Measurements from ENCODE around the gene FBXW7. TPM values are rescaled to one million over a fixed set of nuclear protein-coding genes. Genes with fewer than 3 reads are reported as not detected.

Gene FBXW7
- total RNA-seq, 4 donors from 2014 or later, result 20.9 to 47.3 (median 39.5) TPM

DNA sequence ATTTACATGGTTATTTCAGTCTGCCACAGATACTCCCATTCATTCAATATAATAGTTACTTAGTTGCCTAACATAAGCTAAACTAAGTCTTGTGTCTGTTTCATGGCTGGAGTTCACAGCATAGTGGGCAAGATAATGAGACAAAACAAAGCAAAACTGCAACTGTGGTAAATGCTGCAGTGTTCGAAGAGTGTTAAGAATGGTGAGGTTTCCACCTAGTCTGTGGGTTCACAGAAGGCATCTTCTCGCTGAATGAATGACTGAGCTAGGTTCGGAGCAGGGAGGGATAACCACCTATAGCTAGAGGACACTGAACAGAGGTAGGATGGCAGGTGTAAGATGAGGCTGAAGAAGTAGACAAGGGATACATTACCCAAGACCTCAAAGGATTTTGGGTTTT lies 171.0 kb downstream of the FBXW7 start:
- TF ChIP-seq, protein P1, sequence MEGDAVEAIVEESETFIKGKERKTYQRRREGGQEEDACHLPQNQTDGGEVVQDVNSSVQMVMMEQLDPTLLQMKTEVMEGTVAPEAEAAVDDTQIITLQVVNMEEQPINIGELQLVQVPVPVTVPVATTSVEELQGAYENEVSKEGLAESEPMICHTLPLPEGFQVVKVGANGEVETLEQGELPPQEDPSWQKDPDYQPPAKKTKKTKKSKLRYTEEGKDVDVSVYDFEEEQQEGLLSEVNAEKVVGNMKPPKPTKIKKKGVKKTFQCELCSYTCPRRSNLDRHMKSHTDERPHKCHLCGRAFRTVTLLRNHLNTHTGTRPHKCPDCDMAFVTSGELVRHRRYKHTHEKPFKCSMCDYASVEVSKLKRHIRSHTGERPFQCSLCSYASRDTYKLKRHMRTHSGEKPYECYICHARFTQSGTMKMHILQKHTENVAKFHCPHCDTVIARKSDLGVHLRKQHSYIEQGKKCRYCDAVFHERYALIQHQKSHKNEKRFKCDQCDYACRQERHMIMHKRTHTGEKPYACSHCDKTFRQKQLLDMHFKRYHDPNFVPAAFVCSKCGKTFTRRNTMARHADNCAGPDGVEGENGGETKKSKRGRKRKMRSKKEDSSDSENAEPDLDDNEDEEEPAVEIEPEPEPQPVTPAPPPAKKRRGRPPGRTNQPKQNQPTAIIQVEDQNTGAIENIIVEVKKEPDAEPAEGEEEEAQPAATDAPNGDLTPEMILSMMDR (IDR thresholded peaks at IDR 0.05; ENCODE audit: low read depth), result no peak

DNA sequence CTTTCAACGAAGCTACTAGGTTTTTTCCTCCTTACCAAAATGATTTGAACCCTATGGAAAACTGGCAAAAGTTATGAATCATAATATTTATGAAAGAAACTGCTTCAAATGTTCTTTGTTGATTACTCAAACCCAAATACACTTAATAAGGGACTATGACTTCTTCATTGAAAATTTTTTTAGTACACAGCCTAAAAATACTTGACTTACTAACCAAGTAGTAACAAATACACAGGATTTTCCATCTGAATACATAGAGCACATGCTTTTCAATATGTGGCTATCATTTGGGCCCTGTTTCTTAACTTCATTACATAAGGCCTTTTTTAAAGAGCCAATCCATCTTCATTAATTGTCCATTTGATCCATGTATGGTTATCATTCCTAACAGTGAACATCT lies 171.5 kb downstream of the FBXW7 start:
- TF ChIP-seq, protein P1 (IDR thresholded peaks at IDR 0.05; ENCODE audit: low read depth), result no peak

DNA sequence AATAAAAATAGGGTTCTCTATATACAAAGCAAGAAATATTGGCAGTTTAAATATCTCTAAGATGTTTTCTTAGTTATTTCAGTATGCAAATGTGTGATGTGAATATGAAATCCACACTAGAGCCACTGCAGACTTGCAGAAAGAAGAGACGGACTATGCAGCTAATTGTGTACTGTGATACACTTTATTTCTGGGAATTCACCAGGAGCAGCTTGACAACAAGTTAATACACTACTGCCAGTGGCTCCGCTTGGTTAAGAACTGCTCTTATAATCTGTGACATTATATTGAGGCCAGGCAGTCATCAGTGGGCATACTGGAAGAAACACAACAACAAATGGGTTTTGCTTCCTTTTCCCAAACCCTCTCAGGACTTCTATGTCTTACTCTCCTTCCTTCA lies 172.0 kb downstream of the FBXW7 start:
- TF ChIP-seq, protein P1 (IDR thresholded peaks at IDR 0.05; ENCODE audit: low read depth), result no peak

DNA sequence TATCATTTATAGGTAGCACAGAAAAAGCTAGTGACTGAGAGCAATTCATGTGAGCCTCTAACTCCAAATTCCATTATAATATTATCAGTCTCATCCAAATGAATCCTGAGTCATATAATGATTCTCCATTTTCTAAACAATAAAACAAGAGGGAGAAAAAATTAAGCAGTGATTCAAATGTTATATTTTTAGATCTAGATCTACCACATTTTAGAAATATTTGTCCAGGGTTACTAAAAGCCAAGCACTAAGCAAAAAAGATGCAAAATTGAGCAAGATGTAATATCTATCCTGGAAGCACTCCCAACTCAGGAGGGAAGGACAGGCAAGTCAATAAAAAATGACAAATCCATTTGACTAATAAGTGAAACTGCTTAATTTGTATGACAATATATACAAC lies 172.8 kb downstream of the FBXW7 start:
- TF ChIP-seq, protein P1 (IDR thresholded peaks at IDR 0.05; ENCODE audit: low read depth), result no peak

DNA sequence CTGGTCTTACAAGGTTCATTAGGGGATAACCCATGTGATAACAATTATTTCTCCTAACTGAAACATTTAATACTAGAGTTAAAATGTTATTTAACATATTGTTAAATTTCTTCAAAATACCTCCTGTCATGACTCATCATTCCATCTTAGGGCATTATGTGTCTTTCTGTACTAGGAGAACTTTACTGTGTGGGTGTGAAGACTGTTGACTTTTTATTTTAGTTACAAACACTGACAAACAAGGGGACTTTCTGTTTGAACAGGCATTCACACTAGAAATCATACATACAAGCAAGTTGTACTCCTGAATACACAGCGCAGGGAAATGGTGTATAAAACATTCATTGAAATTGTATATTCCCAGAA lies 175.9 kb downstream of the FBXW7 start:
- TF ChIP-seq, protein P1 (IDR thresholded peaks at IDR 0.05; ENCODE audit: low read depth), result no peak

DNA sequence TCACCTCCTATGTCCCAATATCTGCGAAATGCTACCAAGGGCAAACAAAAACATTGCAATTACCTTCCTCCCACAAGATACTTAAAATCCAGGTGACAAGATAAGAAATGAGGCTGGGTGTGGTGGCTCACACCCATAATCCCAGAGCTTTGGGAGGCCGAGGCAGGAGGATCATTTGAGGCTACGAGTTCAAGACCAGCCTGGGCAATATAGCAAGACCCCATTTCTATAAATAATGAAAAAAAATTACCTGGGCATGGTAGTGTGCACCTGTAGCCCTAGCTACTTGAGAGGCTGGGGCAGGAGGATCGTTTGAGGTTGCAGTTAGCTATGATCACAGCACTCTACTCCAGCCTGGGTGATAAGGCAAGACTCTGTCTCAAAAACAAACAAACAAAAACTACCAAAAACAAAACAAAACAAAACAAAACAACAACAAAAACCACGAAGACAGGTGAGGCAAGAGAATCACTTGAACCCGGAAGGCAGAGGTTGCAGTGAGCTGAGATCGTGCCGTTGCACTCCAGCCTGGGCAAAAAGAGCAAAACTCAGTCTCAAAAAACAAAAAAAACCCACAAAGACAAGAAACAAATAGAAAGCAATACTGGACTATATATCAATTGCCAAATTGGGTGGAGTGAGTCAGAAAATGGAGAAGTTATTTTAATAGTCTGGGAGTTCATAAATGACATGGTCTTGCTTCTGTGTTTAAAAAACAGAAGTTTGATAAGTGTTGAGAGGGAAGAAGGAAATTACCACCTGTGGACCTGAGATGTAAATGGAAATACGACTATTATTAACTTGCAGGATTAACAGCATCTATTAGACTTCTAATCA lies 176.5 kb downstream of the FBXW7 start:
- TF ChIP-seq, protein P1 (IDR thresholded peaks at IDR 0.05; ENCODE audit: low read depth), result no peak

DNA sequence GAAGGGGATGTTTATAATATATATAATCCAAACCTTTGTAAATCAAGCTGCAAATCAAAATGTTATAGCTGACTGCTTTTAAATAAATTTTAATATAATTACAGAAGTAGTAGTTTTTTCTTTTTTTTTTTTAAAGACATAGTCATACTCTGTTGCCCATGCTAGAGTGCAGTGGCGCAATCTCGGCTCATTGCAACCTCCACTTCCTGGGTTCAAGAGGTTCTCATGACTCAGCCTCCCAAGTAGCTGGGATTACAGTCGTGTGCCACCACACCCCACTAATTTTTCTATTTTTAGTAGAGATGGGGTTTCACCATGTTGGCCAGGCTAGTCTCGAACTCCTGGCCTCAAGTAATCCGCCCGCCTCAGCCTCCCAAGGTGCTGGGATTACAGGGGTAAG lies 178.7 kb downstream of the FBXW7 start:
- TF ChIP-seq, protein P1 (IDR thresholded peaks at IDR 0.05; ENCODE audit: low read depth), result no peak
